Activated naive CD4-positive, alpha-beta T cell treated with anti-CD3 and anti-CD28 coated beads, Interleukin-2, amount 10 ng/mL, durations not matched to agents 7 days and 5 days (primary cell): Measurements from ENCODE around the gene SYCE1L.

Experiments used
- CTCF ChIA-PET: fragments of 350-600 bp; sonication (Branson Sonifier 250); formaldehyde crosslinking; loops from one replicate; lab custom pipeline; 2021; ENCODE audit warnings: antibody characterized with exemption; lab: Charles Lee
- DNase-seq: peaks from one replicate; pipeline ENCODE4 v3.0.0-alpha.2; 2020
- H3K27ac Mint-ChIP-seq: one replicate; pipeline ENCODE4 v1.8.0; 2021; ENCODE audit warnings: mild to moderate bottlenecking, moderate library complexity, mixed read lengths
- H3K27me3 Mint-ChIP-seq: one replicate; pipeline ENCODE4 v1.8.0; 2021; ENCODE audit warnings: mild to moderate bottlenecking, mixed read lengths
- H3K36me3 Mint-ChIP-seq: one replicate; pipeline ENCODE4 v1.8.0; 2021; ENCODE audit warnings: mixed read lengths
- H3K4me1 Mint-ChIP-seq: one replicate; pipeline ENCODE4 v1.8.0; 2021; ENCODE audit warnings: mixed read lengths
- H3K4me3 Mint-ChIP-seq: one replicate; pipeline ENCODE4 v1.8.0; 2021; ENCODE audit warnings: mild to moderate bottlenecking, moderate library complexity, mixed read lengths
- H3K9me3 Mint-ChIP-seq: one replicate; pipeline ENCODE4 v1.8.0; 2021; ENCODE audit warnings: mixed read lengths

The SYCE1L gene

GRCh38 chr16:77190190-77190477 lies 9.1 kb upstream of the SYCE1L start:
- no peak for DNase-seq
- Mint-ChIP-seq H3K36me3 (peaks cover 37% of the 10 kb centered on the region), H3K4me1 (peaks cover 44% of the 10 kb centered on the region), H3K27ac (peak overlapping the region; percentile 100), H3K9me3 (no peaks in the 10 kb centered on the region), H3K27me3 (no peaks in the 10 kb centered on the region), H3K4me3 (peak overlapping the region; percentile 85)
- CTCF ChIA-PET: interaction anchor here (0.7 kb wide), 1 partner anchor 20 kb away, joined by 3 read pairs; no protein-coding TSS in a partner anchor

DNA sequence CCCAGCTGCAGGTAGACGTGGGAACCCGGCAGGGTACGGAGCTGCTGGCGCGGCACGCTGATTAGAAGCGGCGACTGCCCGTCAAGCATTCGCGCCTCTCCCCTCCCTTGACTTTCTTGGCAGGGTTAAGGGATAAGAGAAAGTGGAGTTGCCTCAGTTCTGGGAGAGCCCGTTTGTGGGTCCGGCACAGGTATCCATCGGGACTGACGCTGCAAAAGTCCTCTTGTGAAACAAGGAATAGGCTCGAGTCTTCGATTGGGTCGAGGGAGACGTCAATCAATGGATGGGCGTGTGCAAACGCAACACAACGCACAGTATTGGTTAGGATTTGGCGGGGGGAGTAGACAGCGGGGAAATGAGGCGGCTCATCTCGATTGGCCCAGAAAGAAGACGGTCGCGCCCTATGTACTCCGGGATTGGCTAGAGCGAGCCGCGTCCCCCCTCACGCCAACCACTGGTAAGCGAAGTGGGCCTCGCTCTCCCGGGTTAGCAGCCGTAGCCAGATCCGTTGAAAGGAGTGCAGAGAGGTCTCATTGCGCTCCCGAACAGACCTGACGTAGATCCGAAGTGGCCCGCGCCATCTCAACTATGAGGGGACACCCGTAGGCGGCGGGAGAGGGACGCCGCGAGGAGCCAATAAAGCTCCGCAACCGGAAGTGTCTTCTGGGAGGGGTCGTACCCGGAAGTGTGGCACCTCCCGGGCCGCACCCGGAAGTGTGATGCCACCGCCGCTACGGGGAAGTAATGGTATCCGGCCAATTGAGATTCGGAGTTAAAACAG lies 8.5 kb upstream of the SYCE1L start, which contains the start of gene MON1B:
TSS of gene MON1B (plus strand) at position 713 of the 781 bp plus-strand sequence. CDS start 296 bp downstream, outside the sequence.
- peak within 1 kb of the TSS; percentile 85 for H3K4me3 Mint-ChIP-seq
- CTCF ChIA-PET: interaction anchor here (0.7 kb wide), 1 partner anchor 21 kb away, joined by 3 read pairs; no protein-coding TSS in a partner anchor
- no peaks in the 10 kb centered on the region for H3K9me3 Mint-ChIP-seq
- H3K27ac Mint-ChIP-seq: peak within 1 kb of the TSS; percentile 100
- peaks cover 39% of the 10 kb centered on the region for H3K36me3 Mint-ChIP-seq
- DNase-seq: peak; percentile 97
- H3K4me1 Mint-ChIP-seq: peaks cover 44% of the 10 kb centered on the region
- no peaks in the 10 kb centered on the region for H3K27me3 Mint-ChIP-seq

- Mint-ChIP-seq H3K27ac (peak overlapping the region; percentile 100), H3K4me1 (peaks cover 46% of the 10 kb centered on the region), H3K36me3 (peaks cover 43% of the 10 kb centered on the region), H3K27me3 (no peaks in the 10 kb centered on the region), H3K9me3 (no peaks in the 10 kb centered on the region), H3K4me3 (peak overlapping the region; percentile 85)
- DNase-seq: peak; percentile 59
- CTCF ChIA-PET: no interaction called here
Measured at GRCh38 chr16:77191259-77191969, 7.8 kb upstream of the SYCE1L start.

DNA sequence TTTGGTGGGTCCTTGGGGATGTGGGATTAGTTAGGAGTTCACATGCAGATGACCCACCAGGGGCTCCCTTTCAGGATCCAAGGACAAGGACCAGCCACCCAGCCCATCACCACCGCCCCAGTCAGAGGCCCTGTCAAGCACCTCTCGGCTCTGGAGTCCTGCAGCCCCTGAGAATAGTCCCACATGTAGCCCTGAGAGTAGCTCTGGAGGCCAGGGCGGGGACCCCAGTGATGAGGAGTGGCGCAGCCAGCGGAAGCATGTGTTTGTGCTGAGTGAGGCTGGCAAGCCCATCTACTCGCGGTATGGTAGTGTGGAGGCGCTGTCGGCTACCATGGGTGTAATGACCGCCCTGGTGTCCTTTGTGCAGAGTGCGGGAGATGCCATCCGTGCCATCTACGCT lies 5.8 kb upstream of the SYCE1L start:
- DNase-seq: no peak
- Mint-ChIP-seq H3K9me3 (no peaks in the 10 kb centered on the region), H3K27ac (no peak overlapping the region), H3K27me3 (no peaks in the 10 kb centered on the region), H3K36me3 (peaks cover 55% of the 10 kb centered on the region), H3K4me1 (peaks cover 46% of the 10 kb centered on the region), H3K4me3 (peak overlapping the region; percentile 85)
- CTCF ChIA-PET: no interaction called here

DNA sequence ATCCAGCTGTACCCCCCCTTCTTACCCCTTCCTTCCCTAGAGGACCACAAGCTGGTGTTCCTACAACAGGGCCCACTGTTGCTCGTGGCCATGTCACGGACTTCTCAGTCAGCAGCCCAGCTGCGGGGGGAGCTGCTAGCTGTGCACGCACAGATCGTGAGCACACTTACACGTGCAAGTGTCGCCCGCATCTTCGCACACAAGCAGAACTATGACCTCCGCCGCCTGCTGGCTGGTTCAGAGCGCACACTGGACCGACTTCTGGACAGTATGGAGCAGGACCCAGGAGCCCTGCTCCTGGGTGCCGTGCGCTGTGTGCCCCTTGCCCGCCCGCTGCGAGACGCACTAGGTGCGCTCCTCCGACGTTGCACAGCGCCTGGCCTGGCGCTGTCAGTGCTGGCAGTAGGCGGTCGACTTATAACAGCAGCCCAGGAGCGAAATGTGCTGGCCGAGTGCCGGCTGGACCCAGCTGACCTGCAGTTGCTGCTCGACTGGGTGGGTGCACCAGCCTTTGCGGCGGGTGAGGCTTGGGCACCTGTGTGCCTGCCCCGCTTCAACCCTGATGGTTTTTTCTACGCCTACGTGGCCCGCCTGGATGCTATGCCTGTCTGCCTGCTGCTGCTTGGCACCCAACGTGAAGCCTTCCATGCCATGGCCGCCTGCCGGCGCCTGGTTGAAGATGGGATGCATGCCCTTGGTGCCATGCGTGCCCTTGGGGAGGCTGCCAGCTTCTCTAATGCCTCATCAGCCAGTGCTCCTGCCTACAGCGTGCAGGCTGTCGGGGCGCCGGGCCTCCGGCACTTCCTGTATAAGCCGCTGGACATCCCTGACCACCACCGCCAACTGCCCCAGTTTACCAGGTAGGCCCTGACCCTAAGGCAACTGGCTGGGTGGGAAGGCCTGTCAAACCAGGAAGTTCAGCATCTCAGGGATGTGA lies 4.6 kb upstream of the SYCE1L start:
- H3K9me3 Mint-ChIP-seq: no peaks in the 10 kb centered on the region
- H3K36me3 Mint-ChIP-seq: peaks cover 62% of the 10 kb centered on the region
- no peak for DNase-seq
- no peak overlapping the region for H3K27ac Mint-ChIP-seq
- peaks cover 37% of the 10 kb centered on the region for H3K4me1 Mint-ChIP-seq
- no peaks in the 10 kb centered on the region for H3K27me3 Mint-ChIP-seq
- CTCF ChIA-PET: no interaction called here
- no peak overlapping the region for H3K4me3 Mint-ChIP-seq

GRCh38 chr16:77195411-77195810 lies 3.8 kb upstream of the SYCE1L start:
- Mint-ChIP-seq H3K4me1 (peaks cover 37% of the 10 kb centered on the region), H3K4me3 (no peak overlapping the region), H3K36me3 (peaks cover 62% of the 10 kb centered on the region)

GRCh38 chr16:77197747-77198146 lies 1.5 kb upstream of the SYCE1L start:
- H3K4me3 Mint-ChIP-seq: no peak overlapping the region
- peaks cover 18% of the 10 kb centered on the region for H3K4me1 Mint-ChIP-seq
- H3K36me3 Mint-ChIP-seq: peaks cover 47% of the 10 kb centered on the region
- CTCF ChIA-PET: no interaction called here
- no peak for DNase-seq
- H3K27ac Mint-ChIP-seq: no peak overlapping the region
- H3K9me3 Mint-ChIP-seq: no peaks in the 10 kb centered on the region
- no peaks in the 10 kb centered on the region for H3K27me3 Mint-ChIP-seq

More at GRCh38 chr16:77195411-77195810, 3.8 kb upstream of the SYCE1L start:
- CTCF ChIA-PET: no interaction called here
- Mint-ChIP-seq H3K27ac (no peak overlapping the region), H3K9me3 (no peaks in the 10 kb centered on the region), H3K27me3 (no peaks in the 10 kb centered on the region)
- no peak for DNase-seq

DNA sequence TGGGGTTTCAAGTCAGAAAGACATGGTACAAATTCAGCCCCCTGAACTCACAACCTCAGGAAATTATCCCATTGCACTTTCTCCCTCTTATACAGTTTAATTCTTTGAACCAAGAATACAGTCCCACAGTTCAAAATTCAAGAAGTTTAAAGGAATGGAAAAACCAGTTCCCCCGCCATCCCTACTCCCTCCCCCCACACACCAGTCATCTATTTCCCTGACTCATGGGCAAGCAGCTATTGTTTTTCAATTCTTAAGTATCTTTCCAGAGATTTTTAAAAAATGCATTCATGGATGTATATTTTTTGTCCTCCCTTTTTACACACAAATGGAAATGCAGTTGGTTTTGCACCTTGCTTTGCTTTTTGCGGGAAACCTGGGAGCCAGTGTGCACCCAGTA lies 7.3 kb downstream of the SYCE1L start:
- H3K4me3 Mint-ChIP-seq: no peak overlapping the region
- no peaks in the 10 kb centered on the region for H3K36me3 Mint-ChIP-seq
- DNase-seq: no peak
- H3K9me3 Mint-ChIP-seq: no peaks in the 10 kb centered on the region
- CTCF ChIA-PET: no interaction called here
- H3K27ac Mint-ChIP-seq: no peak overlapping the region
- H3K27me3 Mint-ChIP-seq: no peaks in the 10 kb centered on the region
- H3K4me1 Mint-ChIP-seq: peaks cover 2% of the 10 kb centered on the region

- Mint-ChIP-seq H3K27me3 (no peaks in the 10 kb centered on the region), H3K4me3 (no peak overlapping the region), H3K4me1 (peaks cover 6% of the 10 kb centered on the region), H3K36me3 (no peaks in the 10 kb centered on the region), H3K9me3 (no peaks in the 10 kb centered on the region), H3K27ac (no peak overlapping the region)
- CTCF ChIA-PET: no interaction called here
- DNase-seq: no peak
Measured at GRCh38 chr16:77207030-77207429, 7.8 kb downstream of the SYCE1L start.

GRCh38 chr16:77208382-77208781 lies 9.2 kb downstream of the SYCE1L start:
- no peaks in the 10 kb centered on the region for H3K27me3 Mint-ChIP-seq
- H3K9me3 Mint-ChIP-seq: no peaks in the 10 kb centered on the region
- no peak overlapping the region for H3K4me3 Mint-ChIP-seq
- H3K36me3 Mint-ChIP-seq: no peaks in the 10 kb centered on the region
- H3K27ac Mint-ChIP-seq: no peak overlapping the region
- peaks cover 6% of the 10 kb centered on the region for H3K4me1 Mint-ChIP-seq
- CTCF ChIA-PET: no interaction called here
- DNase-seq: no peak

DNA sequence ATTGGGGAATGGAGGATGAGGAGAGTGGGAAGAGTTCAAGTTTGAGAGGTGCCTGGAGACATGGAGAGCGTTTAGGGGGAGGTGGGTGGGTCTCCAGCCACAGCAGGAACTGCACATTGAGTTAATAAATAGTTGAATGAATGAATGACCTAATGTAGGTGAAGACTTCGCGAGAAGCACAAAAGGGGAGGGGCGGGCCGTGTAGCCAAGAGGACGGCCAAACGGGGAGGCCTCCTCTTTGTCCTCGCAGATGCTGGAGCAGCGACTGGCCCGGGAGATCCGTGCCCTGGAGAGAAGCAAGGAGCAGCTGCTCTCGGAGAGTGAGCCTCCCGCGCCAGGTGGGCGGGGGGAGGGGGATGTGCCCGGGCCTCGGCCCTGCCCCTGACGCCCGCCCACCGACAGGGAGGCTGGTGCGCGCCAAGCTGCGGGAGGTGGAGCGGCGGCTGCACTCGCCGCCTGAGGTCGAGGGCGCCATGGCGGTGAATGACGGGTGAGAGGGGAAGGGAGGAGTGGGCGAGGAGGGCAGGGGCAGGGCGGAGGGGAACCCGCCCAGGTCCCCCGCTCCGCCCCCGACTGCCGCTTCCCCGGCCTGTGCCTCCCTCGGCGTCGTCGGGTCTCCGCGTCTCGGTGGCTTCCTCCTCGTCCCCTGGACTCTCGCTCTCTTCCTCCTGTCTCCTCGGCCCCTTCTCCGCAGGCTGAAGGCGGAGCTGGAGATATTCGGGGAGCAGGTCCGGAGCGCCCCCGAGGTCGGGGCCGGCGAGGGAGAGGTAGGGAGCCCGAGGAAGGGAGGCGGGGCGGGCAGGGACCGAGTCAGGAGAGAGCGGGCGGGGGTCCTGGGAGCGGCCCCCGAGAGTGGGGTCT lies 12.9 kb downstream of the SYCE1L start:
- peak; percentile 87 for DNase-seq
- H3K36me3 Mint-ChIP-seq: no peaks in the 10 kb centered on the region
- peak overlapping the region; percentile 87 for H3K27ac Mint-ChIP-seq
- CTCF ChIA-PET: no interaction called here
- H3K9me3 Mint-ChIP-seq: no peaks in the 10 kb centered on the region
- peaks cover 10% of the 10 kb centered on the region for H3K4me1 Mint-ChIP-seq
- no peaks in the 10 kb centered on the region for H3K27me3 Mint-ChIP-seq
- peak overlapping the region; percentile 82 for H3K4me3 Mint-ChIP-seq

DNA sequence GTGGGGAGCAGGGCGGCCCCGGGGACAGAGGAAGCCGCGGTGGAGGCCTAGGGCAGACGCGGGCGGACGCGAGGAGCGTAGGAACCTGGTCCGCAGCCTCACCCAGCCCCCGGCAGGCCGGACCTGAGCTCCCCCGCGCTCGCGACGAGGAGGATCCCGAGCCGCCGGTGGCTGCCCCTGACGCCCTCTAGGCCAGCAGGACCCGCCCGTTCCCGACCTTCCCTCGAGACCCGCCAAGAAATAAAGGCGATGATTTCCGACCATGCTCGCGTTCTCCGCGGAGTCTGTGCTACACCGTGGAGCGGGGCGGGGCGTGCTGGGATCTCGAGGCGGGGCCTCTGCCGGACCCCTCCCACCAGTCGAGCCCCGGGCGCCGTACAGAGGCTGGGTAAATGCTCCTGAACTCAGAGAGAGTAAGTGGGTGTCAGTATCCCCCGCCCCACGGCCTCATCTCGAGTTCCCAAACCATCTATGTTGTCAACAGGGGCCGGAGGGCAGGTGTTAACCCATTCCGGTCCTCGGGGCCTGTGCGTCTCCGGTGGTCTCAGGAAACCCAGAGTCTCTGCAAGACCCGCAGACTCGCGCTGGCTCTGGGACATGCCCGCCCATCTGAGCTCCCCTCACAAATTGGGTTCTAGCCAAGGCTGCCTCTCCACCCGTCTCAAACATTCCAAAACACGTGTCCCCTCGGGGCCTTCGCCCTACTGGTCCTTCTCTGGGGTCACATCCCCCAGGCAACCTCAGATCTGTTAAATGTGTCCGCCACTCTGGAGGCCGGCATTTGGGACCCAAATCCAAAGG lies 13.7 kb downstream of the SYCE1L start:
- H3K4me3 Mint-ChIP-seq: peak overlapping the region; percentile 82
- H3K4me1 Mint-ChIP-seq: peaks cover 10% of the 10 kb centered on the region
- peak; percentile 81 for DNase-seq
- peak overlapping the region; percentile 75 for H3K27ac Mint-ChIP-seq
- no peaks in the 10 kb centered on the region for H3K27me3 Mint-ChIP-seq
- CTCF ChIA-PET: no interaction called here
- H3K9me3 Mint-ChIP-seq: no peaks in the 10 kb centered on the region
- no peaks in the 10 kb centered on the region for H3K36me3 Mint-ChIP-seq
